ENCODE measurements around the gene COG4.

The COG4 gene

GRCh38 chr16:70493802-70494201 is 29.6 kb downstream of the COG4 start:
- in situ Hi-C loops (cut with HindIII; ENCODE audit: low pct_ligation_motif_present, low pct_unique_long_range_greater_than_20kb, low sequenced_read_pairs), result no loop called here
- DNase-seq, result no peak

DNA sequence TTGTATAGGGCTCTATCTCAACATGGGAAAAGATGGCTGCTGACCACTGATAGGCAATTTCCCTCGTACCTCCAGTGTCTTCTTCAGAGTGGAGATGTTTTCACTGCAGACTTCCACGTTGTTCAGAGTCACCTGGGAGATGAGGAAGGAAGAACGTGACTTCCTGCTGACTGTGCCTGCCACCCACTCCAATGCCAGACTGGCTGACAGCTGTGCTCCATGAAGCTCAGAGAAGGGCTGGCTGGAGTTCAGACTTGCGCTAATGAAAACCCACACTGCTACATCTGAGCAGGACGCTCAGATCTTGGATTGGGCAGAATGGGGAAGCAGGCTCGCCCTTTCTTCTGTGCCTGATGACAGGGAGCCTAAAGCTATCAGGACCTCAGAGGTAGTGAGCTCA is 33.1 kb downstream of the COG4 start:
- in situ Hi-C loops (cut with HindIII; ENCODE audit: low pct_ligation_motif_present, low pct_unique_long_range_greater_than_20kb, low sequenced_read_pairs), result no loop called here

DNA sequence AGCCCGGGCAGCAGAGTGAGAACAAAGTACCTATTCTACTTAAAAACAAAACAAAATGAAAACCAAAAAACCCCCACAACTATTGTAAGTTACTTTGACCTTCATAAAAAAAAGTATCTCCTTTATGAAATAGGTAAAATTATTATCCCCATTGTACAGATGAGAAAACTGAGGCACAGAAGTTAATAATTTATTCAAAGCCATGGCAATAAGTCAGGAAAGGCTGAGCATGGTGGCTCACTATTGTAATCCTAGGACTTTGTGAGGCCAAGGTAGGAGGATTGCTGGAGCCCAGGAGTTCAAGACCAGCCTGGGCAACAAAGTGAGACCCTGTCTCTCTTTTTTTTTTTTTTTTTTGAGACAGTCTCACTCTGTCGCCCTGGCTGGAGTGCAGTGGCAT is 38.5 kb downstream of the COG4 start:
- in situ Hi-C loops (cut with HindIII; ENCODE audit: low pct_ligation_motif_present, low pct_unique_long_range_greater_than_20kb, low sequenced_read_pairs), result no loop called here
- DNase-seq, result no peak

More for the DNA sequence above, 33.1 kb downstream of the COG4 start:
- DNase-seq, result no peak

DNA sequence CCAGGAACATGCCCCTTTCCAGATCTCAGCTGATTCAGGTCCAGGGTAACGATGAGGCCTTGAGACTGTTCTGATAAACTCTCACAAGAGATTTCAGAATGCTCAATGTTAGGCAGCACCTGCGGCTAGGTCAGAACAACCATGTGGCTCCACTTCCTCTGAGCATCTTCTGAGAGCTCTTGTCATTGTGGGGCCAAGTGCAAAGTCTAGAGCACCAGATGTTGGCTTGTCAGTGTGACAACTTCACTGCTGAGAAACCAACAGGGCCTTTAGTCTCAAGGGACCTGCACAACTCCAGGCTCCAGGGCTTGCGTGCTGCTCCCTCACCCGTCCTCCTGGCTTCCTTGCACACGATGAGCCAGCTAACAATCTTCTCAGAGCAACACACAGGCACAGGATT is 39.9 kb downstream of the COG4 start:
- in situ Hi-C loops (cut with HindIII; ENCODE audit: low pct_ligation_motif_present, low pct_unique_long_range_greater_than_20kb, low sequenced_read_pairs), result no loop called here
- no peak for DNase-seq

GRCh38 chr16:70482624-70483023 is 40.7 kb downstream of the COG4 start:
- DNase-seq, result no peak
- in situ Hi-C loops (cut with HindIII; ENCODE audit: low pct_ligation_motif_present, low pct_unique_long_range_greater_than_20kb, low sequenced_read_pairs), result no loop called here

DNA sequence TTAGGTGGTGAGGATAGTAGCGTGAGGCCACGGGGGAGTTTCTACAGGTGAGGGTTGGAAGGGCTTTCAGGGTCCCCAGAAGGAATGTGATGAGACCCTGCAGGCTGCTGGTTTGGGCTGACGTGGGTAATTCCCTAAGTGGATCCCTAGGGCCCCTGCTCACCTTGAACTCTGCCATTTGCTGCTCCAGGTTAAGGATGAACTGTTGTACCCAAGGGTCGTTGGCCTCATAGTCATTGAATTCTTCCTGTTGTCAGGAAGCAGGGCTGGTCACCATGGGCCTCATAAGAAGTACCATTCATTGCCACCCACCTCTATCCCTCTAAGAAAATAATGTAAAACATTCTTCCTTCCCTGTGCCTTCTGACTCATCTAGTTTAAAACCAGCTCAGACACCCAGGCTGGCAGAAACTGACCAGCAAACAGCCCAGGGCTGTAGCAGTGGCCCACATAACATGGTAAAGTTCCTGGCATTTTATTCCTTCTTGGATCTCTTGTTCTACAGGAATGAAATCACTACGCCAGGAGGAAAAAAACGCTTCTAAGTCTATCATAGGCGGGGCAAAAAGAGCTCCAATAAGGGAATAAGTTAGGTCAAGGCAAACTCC is 41.3 kb downstream of the COG4 start:
- no peak for DNase-seq
- in situ Hi-C loops (cut with HindIII; ENCODE audit: low pct_ligation_motif_present, low pct_unique_long_range_greater_than_20kb, low sequenced_read_pairs), result no loop called here

DNA sequence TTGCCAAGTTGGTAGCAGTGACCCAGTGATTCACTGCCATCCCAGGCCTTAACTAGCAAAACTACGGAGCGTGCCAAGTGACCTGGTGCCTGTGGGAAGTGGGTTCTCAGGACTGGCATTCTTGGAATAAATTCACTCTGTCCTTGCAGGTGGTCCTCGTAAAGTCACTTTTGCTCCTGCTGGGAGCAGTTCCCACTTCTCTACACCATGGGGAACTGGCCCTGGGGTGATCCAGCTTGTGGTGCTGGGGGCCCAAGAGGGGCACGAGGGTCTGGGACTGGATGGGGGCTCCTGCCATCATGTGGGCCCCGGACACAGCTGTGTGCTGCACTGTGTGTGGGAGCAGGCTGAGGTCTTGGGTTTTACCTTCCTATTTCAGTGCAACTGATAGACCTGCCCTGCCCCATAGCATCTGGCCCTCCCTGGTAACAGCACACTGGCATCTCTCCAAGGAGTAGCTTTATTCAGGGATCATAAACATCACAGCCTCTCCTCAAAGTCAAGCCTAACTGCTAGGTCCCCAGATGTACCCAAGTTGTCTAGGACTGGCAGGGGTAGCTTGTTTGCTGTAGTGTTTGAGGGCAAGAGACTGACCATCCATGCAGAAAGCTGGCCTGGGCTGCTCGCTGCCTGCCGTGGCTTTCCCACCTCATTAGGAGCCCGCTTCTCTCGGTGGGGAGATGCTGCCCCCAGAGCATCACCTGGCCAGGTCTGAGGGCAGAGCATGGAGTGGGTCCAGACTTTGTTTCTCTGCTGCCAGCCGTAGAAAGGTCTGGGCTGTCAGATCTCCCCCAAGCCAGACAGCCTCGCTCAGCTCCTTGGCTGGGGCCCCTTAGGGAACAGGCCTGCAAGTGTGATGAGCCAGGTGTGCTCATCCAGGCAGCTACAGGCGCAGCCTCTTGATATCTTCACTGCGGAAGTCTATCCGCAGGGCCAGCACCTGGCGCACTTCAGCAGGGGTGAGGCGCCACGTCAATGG is 42.9 kb downstream of the COG4 start:
- no peak for DNase-seq
- in situ Hi-C loops (cut with HindIII; ENCODE audit: low pct_ligation_motif_present, low pct_unique_long_range_greater_than_20kb, low sequenced_read_pairs), result no loop called here

GRCh38 chr16:70478912-70479341 is 44.4 kb downstream of the COG4 start:
- no peak for DNase-seq
- in situ Hi-C loops (cut with HindIII; ENCODE audit: low pct_ligation_motif_present, low pct_unique_long_range_greater_than_20kb, low sequenced_read_pairs), result no loop called here

GRCh38 chr16:70478169-70478568 is 45.2 kb downstream of the COG4 start:
- in situ Hi-C loops (cut with HindIII; ENCODE audit: low pct_ligation_motif_present, low pct_unique_long_range_greater_than_20kb, low sequenced_read_pairs), result no loop called here
- DNase-seq, result no peak

- in situ Hi-C loops (cut with HindIII; ENCODE audit: low pct_ligation_motif_present, low pct_unique_long_range_greater_than_20kb, low sequenced_read_pairs), result no loop called here
- DNase-seq, result peak; percentile 92
Measured at GRCh38 chr16:70476272-70477020, 46.9 kb downstream of the COG4 start.

- in situ Hi-C loops (cut with HindIII; ENCODE audit: low pct_ligation_motif_present, low pct_unique_long_range_greater_than_20kb, low sequenced_read_pairs), result no loop called here
Measured at GRCh38 chr16:70475054-70475871, 48.1 kb downstream of the COG4 start.

DNA sequence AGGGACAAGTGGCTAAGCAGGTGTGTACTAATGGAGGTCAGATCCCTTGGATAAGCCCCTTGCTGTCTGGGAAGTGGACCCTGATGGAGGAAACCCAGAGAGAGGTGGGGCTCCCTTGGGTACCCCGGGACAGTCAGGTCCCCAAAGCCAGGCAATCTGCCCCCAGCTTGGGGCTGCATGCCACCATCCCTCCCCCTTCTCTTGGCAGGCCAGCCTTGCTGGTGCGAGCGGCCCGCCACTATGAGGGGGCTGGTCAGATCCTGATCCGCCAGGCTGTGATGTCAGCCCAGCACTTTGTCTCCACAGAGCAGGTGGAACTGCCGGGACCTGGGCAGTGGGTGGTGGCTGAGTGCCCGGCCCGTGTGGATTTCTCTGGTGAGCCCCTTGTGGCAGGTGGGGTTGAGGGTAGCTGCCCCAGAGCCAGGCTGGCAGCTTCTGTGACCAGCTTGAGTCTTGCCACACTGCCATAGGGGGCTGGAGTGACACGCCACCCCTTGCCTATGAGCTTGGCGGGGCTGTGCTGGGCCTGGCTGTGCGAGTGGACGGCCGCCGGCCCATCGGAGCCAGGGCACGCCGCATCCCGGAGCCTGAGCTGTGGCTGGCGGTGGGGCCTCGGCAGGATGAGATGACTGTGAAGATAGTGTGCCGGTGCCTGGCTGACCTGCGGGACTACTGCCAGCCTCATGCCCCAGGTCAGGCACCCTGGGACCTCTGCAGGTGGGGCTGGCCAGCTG is 48.9 kb downstream of the COG4 start:
- DNase-seq, result no peak
- in situ Hi-C loops (cut with HindIII; ENCODE audit: low pct_ligation_motif_present, low pct_unique_long_range_greater_than_20kb, low sequenced_read_pairs), result no loop called here

More at GRCh38 chr16:70475054-70475871, 48.1 kb downstream of the COG4 start:
- no peak for DNase-seq

DNA sequence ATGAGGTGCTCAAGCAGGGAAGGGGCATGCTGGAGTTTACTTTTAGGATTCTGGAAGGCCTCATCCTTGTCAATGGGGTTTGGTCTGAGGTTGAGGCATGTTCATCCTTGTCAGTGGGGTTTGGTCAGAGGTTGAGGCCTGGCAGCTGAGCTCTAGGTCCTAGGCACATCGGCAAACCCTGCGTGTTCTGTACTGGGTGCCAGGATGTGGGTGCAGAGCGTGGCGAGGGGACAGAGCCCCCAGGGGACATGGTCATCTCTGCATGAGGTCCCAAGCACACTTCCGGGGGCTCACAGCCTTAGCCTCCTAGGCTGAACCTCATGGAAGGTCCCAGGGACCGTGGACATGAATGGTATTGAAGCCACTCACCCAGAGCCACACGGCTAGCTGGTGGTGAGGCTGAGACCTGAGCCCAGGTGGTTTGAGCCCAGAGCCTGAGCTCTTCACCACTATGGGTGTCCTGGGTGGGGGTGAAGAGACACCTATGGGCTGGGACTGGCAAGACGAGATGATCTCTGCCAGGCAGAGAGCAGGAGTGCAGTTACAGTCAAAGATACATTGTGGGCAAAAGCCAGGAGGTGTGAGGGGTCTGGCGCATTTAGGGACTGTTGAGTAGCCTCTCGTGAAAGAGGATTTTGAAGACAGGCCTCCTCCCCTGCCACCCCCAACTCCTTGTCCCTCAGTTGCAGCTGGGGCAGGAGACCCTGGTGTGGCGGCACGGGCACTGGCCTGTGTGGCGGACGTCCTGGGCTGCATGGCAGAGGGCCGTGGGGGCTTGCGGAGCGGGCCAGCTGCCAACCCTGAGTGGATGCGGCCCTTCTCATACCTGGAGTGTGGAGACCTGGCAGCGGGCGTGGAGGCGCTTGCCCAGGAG is 49.7 kb downstream of the COG4 start:
- in situ Hi-C loops (cut with HindIII; ENCODE audit: low pct_ligation_motif_present, low pct_unique_long_range_greater_than_20kb, low sequenced_read_pairs), result no loop called here
- DNase-seq, result no peak

DNA sequence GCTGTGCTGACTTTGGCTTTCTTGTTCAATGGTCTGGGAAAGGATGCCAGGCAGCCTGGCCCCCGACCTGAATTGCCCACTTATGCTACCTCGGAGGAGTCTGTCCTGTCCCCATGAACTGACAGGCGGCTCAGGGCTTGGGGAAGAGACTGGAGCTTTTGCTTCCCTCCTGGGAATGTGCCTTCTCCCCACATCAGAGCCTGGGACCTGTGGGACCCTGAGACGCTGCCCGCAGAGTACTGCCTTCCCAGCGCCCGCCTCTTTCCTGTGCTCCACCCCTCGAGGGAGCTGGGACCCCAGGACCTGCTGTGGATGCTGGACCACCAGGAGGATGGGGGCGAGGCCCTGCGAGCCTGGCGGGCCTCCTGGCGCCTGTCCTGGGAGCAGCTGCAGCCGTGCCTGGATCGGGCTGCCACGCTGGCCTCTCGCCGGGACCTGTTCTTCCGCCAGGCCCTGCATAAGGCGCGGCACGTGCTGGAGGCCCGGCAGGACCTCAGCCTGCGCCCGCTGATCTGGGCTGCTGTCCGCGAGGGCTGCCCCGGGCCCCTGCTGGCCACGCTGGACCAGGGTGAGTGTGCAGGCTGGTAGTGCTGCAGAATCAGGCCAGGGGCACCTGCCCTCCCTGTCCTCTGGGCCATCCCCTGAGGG is 50.4 kb downstream of the COG4 start:
- DNase-seq, result no peak
- in situ Hi-C loops (cut with HindIII; ENCODE audit: low pct_ligation_motif_present, low pct_unique_long_range_greater_than_20kb, low sequenced_read_pairs), result no loop called here

DNA sequence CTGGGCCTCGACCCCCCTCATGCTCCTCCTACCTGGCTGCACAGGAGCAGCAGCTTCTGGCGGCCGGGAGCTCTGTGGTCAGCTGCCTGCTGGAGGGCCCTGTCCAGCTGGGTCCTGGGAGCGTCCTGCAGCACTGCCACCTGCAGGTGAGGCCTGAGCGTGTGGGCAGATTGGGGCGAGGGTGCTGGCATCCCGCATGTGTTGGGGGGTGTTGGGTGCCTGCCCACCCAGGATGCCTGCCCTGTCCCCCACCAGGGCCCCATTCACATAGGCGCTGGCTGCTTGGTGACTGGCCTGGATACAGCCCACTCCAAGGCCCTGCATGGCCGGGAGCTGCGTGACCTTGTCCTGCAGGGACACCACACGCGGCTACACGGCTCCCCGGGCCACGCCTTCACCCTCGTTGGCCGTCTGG is 52.4 kb downstream of the COG4 start:
- in situ Hi-C loops (cut with HindIII; ENCODE audit: low pct_ligation_motif_present, low pct_unique_long_range_greater_than_20kb, low sequenced_read_pairs), result no loop called here
- peak; percentile 62 for DNase-seq

DNA sequence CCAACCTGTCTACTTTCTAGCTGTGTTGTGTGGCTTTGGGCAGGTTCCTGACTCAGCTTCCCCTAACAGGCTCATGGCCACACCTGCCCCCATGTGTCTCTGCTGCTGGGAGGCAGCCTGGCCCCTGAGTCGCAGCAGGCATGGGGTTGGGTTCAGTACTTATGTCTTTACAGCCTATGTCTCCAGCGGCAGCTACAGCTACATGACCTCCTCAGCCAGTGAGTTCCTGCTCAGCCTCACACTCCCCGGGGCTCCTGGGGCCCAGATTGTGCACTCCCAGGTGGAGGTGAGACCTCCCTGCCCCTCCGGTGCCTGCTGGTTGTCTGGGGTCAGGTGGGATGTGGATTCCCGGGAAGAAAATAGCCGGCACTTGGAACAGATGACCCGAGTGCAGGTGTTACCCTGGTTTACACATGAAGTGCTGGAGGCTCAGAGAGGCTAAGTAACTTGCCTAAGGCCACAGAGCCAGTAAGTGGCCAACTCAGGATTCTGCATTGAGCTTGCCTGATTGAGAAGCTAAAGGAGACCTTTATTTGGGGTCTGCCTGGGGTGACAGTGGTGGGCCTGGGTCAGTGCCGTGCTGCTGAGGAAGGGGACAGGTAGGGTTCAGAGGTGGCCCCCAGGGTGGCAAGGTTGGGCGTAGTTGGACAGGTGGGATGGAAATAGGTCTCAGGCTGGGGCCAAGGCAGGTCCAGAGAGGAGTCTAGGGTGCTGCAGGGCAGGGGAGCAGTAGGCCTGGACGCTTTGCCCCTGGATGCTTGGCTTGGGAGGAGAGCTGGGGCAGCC is 53.0 kb downstream of the COG4 start:
- DNase-seq, result no peak
- in situ Hi-C loops (cut with HindIII; ENCODE audit: low pct_ligation_motif_present, low pct_unique_long_range_greater_than_20kb, low sequenced_read_pairs), result no loop called here
